ENCODE measurements around the gene ATP1A1.

Gene ATP1A1

GRCh38 chr1:116373431-116374352, 648 bp downstream of the ATP1A1 start:
- TF ChIP-seq CTCF (IDR thresholded peaks at IDR 0.05): no peak

- no peak for TF ChIP-seq CTCF (IDR thresholded peaks at IDR 0.05)
These were observed 1.5 kb downstream of the ATP1A1 start for GRCh38 chr1:116374353-116375147.

- TF ChIP-seq CTCF (IDR thresholded peaks at IDR 0.05): no peak
These were observed 2.3 kb downstream of the ATP1A1 start for GRCh38 chr1:116375148-116375886.

- no peak for TF ChIP-seq CTCF (IDR thresholded peaks at IDR 0.05)
These were observed 3.1 kb downstream of the ATP1A1 start for GRCh38 chr1:116375887-116376728.

GRCh38 chr1:116376729-116377086, 3.7 kb downstream of the ATP1A1 start:
- no peak for TF ChIP-seq CTCF (IDR thresholded peaks at IDR 0.05)

GRCh38 chr1:116377541-116378529, 4.8 kb downstream of the ATP1A1 start:
- TF ChIP-seq CTCF (IDR thresholded peaks at IDR 0.05): no peak

Measured in LNCAP (cell line).